ENCODE measurements around the gene OTUD7B. TPM values are rescaled to one million over a fixed set of nuclear protein-coding genes. Genes with fewer than 3 reads are reported as not detected.
"Not testable (repeated sequence)": the region's sequence is repeated elsewhere in the genome, so short reads cannot be mapped to it uniquely, and the experiment has no call there.

The OTUD7B gene
- total RNA-seq (ENCODE audit: insufficient read depth, low replicate concordance): 16.4 TPM

- DNase-seq (ENCODE audit: low spot score): peak; percentile 90
Observed at GRCh38 chr1:150010393-150011115, at the start of gene OTUD7B. OTUD7B (minus strand) TSS chr1:150010726; CDS start chr1:149977510, 33,216 bp downstream.

GRCh38 chr1:150060260-150060659, 49.7 kb upstream of the OTUD7B start:
- DNase-seq (ENCODE audit: low spot score): no peak

GRCh38 chr1:150056407-150056806, 45.9 kb upstream of the OTUD7B start:
- no peak for DNase-seq (ENCODE audit: low spot score)

GRCh38 chr1:150055507-150055906, 45.0 kb upstream of the OTUD7B start:
- not testable (repeated sequence) for DNase-seq (ENCODE audit: low spot score)

DNA sequence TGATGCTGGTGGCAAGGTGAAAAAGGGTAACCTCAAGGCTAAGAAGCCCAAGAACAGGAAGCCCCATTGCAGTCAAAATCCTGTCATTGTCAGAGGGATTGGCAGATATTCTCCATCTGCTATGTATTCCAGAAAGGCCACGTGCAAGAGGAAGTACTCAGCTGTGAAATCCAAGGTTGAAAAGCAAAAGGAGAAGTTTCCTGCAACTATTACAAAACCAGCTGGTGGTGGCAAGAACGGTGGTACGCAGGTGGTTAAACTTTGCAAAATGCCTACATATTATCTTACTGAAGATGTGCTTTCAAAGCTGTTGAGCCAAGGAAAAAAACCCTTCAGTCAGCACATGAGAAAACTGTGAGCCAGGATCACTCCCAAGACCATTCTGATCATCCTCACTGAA, 43.4 kb upstream of the OTUD7B start:
- DNase-seq (ENCODE audit: low spot score): no peak

DNA sequence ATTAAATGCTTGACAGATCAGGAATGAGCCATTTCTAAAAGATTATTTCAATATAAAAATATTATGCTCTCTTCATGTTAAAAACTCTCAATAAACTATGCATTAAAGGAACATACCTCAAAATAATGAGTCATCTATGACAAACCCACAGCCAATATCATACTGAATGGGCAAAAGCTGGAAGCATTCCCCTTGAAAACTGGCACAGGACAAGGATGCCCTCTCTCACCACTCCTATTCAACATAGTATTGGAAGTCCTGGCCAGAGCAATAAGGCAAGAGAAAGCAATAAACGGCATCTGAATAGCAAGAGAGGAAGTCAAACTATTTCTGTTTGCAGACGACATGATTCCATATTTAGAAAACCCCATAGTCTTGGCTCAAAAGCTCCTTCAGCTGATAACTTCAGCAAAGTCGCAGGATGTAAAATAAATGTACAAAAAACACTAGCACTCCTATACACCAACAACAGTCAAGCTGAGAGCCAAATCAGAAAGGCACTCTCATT, 41.4 kb upstream of the OTUD7B start:
- DNase-seq (ENCODE audit: low spot score): not testable (repeated sequence)

GRCh38 chr1:150051089-150051373, 40.5 kb upstream of the OTUD7B start:
- DNase-seq (ENCODE audit: low spot score): no peak

GRCh38 chr1:150049926-150050325, 39.4 kb upstream of the OTUD7B start:
- no peak for DNase-seq (ENCODE audit: low spot score)

DNA sequence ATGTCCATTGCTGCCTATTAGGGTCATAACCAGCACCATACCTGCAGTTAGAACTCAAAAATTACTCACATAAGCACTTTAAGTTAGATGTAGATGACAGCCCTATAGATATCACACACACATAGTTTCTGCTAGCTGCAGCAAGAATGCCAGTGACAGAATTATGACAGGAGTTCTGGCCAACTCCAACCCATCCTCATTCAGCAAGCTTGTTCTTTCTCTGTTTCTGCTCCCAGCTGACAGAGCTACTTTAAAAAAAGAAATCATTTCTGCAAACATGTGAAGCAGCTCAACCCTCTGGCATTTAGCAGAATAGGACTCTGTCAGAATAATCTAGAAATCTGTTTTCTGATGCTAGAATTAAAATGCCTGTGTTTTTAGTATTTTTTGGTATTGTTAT, 23.8 kb upstream of the OTUD7B start:
- peak; percentile 61 for DNase-seq (ENCODE audit: low spot score)

DNA sequence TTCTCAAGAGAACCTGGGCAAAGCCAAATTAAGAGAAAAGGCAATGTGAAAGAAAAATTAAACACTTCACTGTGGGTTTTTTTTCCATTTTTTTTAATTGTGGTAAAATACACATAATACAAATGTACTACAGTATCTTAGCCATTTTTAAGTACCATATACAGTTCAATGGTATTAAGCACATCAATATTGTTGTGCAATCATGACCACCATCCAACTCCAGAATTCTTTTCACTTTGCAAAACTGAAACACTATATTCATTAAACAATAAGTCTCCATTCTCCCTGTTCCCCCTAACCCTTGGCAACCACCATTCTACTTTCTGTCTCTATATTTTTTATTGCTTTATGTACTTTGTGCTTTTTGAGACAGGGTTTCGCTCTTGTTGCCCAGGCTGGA, 17.8 kb upstream of the OTUD7B start:
- DNase-seq (ENCODE audit: low spot score): no peak

GRCh38 chr1:150024156-150024555, 13.6 kb upstream of the OTUD7B start:
- no peak for DNase-seq (ENCODE audit: low spot score)

DNA sequence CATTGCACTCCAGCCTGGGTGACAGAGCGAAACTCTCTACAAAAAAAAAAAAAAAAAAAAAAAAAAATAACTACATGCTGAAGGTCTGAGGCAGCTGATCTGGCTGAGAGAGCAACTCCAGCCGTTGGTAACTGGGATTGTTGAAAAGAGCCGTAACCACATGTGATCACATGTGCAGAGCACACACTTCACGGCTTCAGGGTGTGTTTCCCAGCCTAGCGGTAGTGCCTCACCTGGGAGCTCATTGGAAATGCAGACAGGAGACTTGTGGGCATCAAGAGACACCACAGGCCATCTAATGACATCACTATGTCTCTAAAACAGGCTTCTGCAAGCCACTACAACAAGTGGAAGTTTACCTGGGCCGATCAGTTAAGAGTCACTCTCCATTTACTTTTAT, 11.8 kb upstream of the OTUD7B start:
- no peak for DNase-seq (ENCODE audit: low spot score)

DNA sequence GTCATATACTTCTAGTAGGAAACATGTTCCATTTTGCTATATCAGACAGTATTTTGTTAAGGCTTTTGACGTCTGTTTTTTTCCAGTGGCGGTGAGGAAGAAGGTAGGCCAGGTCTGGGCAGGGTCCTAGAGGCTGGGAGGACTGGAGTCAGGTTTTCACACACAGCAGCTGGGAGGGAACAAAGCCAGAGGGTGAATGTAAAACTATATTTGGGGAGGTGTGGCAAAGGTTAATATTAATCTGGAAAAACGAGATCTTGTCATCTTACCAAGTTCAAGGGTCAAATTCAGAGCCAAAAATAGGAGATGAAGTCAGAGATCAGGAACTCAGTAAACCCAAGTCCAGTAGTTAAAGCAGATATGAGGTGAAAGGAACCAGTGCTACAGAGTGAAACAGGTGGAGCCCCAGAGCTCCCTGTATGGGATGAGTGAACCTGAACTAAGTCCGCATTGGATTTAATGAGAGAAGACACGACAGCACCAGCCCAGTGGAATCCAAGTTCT, 10.7 kb upstream of the OTUD7B start:
- DNase-seq (ENCODE audit: low spot score): no peak

DNA sequence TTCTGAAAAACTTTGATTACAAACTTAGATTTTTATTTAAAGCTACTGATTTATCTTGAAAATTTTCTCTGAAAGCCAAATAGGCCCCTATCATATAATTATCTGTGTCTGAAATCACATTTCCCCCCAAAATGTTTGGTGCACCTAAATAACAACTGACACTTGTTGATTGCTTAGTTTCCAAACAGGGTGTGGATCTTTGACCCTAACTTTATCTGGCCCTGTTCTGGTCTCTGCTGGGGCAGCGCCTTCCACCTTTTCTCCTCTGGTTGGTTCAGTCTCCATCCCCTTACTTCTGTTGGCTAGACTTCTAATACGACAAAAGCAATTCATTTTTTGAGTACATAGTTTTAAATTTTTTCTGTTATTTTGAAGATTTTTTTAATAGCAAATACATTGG, 10.2 kb upstream of the OTUD7B start:
- no peak for DNase-seq (ENCODE audit: low spot score)

- no peak for DNase-seq (ENCODE audit: low spot score)
Observed at GRCh38 chr1:150018165-150018564, 7.6 kb upstream of the OTUD7B start.

GRCh38 chr1:150017206-150017750, 6.8 kb upstream of the OTUD7B start:
- no peak for DNase-seq (ENCODE audit: low spot score)

- DNase-seq (ENCODE audit: low spot score): peak; percentile 62
Observed at GRCh38 chr1:150015651-150016131, 5.2 kb upstream of the OTUD7B start.

GRCh38 chr1:150012611-150013010, 2.1 kb upstream of the OTUD7B start:
- no peak for DNase-seq (ENCODE audit: low spot score)

- peak; percentile 59 for DNase-seq (ENCODE audit: low spot score)
Observed at GRCh38 chr1:150009604-150010392, 728 bp downstream of the OTUD7B start.

GRCh38 chr1:150008699-150009098, 1.8 kb downstream of the OTUD7B start:
- no peak for DNase-seq (ENCODE audit: low spot score)

DNA sequence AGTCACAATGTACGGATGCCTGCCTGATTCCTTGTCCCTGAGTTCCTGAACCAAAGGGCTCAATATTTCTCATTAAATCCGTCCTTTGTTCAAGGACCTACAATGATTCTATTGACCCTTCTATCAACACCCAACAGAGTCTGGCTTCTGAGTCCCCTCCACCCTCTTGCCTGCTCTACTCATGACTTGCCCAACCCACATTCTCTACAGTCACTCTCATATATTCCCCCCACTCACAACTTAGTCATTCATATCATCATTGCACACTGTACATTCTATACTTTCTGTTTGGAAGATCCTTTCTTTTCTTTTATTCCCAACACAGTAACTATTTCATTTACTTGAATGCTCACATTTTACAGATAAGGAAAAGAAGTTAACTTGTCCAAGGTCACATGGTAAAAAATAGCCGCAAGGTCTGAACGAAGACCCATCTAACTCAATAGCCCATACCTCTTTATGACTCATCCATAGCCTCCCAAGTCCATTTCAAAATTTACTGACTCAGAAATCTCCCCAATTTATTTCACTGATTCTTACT, 3.6 kb downstream of the OTUD7B start:
- no peak for DNase-seq (ENCODE audit: low spot score)

DNA sequence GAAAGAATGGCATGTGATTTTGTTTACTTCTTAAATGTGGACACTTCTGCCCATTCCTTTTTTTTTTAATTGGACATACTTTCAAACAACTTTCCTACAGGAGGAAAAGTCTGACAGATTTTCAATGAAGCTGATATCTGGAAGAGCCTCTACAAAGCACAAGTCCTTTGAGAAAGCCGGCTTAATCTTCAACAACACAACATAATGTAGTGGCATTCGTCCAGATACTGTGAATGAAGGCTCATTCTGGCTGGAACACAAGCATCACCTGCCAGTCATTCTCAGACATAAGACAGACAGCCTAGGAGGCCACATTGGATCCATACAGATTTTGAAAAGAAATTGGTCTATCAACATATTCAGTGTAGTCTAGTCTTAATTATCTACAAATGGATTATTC, 4.9 kb downstream of the OTUD7B start:
- DNase-seq (ENCODE audit: low spot score): no peak

All from umbilical cord (tissue), 2 donors.